SK-N-MC (cell line): Measurements from ENCODE around the gene PARS2.

Experiments
- EZH2 ChIP-seq: fragments of 200-600 bp; sonication (generic); IDR thresholded peaks from one replicate; pipeline ENCODE4 v1.6.1; 2017; ENCODE audit warnings: antibody characterized with exemption
- FOXP2 ChIP-seq: optimal IDR thresholded peaks from 2 replicates; pipeline ENCODE3; 2011; ENCODE audit warnings: mild to moderate bottlenecking, moderate library complexity; ENCODE audit not compliant: insufficient read depth; ENCODE audit errors: extremely low read length, control extremely low read depth
- POLR2AphosphoS5 ChIP-seq: IDR thresholded peaks from 2 replicates; pipeline ENCODE4 v1.6.1; 2012; ENCODE audit warnings: mild to moderate bottlenecking, low read depth, low read length, borderline replicate concordance

- TF ChIP-seq EZH2 (no peak), POLR2AphosphoS5 (no peak), FOXP2 (no peak)
Observed at GRCh38 chr1:54742282-54742681, 22.0 kb downstream of the PARS2 start.
